GM19468 (cell line): ENCODE measurements around the gene MEGF6.

Source experiments
- ATAC-seq: cut with Tn5 transposase; IDR thresholded peaks from one replicate; pipeline ENCODE4 v1.9.1; 2021; ENCODE audit warnings: mild to moderate bottlenecking, moderate library complexity, moderate number of reproducible peaks; ENCODE audit not compliant: unreplicated experiment; ENCODE audit errors: extremely low read depth

MEGF6 gene

DNA sequence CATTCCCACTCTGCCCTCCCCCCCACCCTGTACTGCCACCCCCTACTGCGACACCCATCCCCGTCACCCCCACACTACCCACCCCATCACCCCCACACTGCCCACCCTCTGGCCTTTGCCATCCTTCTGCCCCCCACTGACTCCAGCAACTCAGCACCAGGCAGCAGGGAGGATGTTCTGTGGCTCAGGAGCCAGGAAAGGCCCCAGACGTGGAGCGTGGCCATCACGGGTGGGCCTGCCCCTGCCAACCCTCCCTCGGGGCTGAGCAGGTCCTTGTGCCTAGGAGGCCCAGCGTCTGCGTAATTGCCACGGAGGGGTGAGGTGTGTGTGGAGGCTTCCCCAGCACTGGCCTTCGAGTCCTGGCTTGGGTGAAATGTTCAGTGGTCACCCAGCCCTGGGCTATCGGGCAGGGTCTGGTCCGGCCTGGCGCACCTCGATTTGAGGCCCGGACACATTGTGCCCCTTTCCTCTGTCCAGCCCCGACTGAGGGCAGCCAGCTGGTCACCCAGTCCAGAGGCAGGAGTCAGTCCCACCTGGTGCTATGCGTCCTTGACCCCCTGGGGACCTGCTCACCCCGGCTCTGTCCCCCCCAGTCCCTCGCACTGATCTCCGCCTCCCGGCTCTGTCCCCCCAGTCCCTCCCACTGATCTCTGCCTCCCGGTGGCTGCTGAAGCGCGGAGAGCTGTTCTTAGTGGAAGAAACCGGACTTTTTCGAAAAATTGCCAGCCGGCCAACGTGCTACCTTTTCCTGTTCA is 133.9 kb downstream of the MEGF6 start:
- ATAC-seq: no peak

DNA sequence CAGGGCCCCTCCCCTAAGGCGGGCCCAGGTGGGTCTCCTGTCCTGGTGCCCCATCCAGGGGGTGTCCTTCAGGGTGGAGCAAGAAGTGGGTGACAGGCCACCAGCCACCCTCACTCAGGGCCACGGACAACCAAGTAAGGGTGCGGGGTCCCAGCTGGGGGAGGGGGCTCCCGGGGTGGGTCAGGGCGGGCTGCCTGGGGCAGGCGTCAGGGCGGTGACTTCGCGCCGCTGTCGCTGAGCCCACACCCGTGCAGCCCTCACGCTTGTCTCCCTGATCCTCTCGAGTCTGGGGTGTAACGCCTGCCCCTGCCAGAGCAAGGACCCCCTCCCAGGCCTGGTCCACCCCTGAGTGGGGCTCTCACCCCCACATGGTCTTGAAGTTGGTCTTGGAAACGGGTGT is 134.6 kb downstream of the MEGF6 start:
- ATAC-seq: no peak

DNA sequence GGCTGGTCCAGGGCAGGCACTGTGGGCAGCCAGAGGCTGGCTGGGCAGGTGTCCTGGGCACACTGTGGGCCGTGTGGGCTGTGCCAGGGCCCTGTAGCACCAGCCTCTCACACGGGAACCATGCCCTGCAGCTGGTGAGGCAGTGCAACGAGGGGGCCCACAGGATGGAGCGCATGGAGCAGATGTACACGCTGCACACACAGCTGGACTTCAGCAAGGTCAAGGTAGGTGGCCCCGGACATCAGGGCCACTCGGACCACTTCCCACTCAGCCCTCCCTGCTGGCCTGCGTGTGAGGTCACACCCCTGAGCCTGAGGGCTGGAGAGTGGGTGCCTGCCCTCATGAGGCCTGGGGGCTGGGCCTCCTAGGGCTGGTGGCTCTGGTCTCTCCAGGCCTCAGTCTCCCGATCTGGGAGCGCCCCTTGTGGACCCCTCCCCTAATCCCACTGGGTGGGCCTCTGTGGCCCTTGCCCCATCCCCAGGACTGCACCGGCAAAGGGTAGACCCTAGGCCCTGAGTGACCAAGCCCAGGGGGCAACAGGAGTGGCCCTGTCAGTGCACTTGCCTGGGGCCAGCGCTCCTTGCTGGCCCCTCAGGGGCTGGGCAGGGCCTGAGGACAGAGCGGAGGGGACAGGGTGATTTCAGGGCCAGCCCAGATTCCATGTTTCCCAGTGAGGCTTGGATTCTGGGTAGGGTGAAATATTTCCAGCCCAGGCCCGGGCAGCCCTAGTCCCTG is 135.3 kb downstream of the MEGF6 start:
- no peak for ATAC-seq

DNA sequence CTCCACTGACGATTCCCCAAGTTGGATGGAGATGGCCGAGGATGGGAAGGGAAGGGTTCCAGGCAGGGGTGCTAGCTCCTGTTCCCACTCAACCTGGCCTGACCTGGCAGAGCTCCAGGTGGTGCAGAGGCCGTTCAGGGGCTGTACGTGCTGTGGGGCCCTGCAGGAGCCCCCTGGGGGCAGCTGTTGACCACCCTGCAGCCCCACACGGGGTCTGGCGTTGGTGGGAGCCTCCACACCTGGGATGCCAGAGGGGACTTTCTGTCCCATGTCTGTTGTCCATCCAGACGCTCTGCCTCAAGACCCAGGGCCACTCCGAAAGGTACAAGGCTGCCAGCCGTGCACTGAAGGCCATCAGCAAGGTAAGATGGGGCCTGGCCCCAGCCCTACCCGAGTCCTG is 136.9 kb downstream of the MEGF6 start:
- no peak for ATAC-seq

DNA sequence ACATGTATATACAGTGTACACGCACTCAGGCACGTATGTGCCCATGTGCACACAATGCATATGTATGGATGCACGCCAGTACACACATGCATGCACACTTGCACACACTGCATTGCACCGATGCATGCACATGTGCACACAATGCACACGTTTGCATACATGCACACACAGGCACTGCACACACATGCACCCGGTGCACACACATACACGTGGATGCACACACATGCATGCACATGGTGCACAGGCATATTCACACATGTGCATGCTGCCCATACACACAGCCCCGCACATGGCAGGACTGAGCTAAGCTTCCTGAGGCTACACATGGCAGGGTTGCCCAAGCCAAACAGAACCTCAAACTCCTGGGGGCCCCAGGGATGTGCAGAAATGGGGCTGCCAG is 137.3 kb downstream of the MEGF6 start:
- no peak for ATAC-seq

DNA sequence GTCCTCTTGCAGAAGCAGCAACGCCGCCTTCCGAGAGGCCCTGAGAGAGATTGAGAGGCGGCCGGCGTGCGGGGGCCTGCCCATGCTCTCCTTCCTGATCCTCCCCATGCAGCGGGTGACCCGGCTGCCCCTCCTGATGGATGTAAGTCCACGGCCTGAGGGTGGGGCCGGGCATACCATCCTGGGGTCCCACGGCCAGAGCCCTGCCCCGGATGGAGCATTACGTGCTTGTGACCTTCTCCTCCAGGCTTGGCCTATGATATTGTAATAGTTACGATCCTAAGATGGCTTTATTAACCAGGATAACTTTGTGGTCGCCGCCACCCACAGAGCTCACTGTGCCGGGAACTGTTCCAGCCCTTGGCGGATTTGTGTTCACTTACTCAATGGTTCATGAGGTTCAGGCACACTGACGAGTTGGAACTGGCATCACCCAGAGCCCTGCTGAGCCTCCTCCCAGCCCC is 137.9 kb downstream of the MEGF6 start:
- no peak for ATAC-seq

DNA sequence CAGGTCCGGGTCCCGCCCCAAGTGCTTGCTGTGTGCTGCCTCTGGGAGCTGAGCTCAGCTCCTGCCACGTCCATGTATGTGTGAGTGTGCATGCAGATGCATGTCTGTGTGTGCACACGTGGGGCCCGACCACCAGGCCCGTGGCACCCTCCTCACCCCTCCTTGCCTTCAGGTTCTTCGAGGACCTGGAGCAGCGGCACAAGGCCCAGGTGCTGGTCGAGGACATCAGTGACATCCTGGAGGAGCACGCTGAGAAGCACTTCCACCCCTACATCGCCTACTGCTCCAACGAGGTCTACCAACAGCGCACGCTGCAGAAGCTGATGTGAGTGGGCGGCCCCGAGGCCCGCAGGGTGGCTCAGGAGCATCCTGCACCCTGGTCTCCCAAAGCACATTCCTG is 138.4 kb downstream of the MEGF6 start:
- no peak for ATAC-seq

DNA sequence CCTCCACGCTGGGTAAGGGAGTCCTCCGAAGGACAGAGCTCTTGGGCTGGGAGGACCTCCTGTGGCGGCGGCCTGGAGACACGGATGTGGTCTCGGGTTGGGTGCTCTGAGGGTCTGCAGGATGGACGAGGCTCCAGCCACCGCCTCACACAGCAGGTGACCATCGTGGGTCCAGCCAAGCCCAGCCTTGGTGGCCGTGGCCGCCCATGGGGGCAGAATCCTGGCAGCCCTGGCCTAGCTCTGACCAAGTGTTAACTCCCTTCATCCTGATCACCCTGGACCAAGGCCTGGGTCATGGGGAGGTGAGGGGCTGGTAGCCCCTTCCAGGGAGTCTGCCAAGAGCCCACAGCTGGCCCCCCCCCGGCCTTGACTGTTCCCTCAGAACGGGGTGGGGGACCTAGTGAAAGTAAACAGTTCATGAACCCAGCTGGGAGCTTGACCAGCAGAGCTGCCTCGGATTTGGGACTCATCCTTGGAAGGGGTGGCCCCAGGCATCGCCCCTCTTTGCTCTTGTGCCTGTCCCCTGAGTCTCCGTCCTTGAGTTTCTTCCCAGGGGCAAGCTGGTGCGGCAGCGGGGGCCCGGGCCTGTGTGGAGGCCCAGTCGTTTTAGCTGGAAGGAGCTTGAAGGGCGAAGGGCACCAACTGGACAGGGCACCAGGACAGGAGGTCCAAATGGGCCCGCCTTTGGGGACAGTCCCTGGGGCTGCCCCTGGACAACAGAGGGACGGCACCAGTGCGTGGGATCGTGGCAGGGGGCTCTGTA is 139.0 kb downstream of the MEGF6 start:
- ATAC-seq: no peak

DNA sequence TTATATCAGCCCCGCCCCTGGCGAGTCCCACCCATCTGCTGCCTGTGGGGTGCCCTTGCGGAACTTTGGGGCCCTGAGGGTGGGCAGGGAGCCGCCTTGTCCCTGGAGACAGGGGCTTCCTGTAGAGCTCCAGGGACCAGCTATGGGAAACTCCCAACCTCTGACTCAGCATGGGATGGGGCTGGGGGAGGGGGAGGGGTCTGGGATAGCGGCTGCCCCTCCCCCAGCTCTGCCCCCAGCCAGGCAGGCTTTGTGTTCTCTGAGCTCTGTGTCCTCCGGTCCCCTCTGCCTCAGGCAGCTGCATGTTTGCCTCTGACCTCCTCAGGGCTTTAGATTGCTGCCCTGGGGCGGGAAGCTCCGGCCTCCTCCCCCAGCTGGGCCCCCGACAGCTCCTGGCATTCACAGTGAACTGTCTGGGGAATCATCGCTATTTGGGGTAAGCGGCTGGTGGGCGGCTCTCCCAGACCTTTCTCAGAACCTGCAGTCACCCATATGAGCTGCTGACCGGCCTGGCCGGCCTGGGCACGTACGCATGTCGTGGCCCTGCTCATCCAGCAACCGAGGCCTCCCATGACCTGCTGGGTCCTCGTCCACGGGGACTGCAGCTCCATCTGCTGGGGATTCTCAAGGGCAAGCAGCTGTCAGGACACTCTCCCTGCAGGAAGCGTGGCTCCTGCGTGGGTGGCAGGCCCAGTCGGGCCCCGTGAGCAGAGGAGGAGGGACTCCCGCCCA is 139.8 kb downstream of the MEGF6 start:
- no peak for ATAC-seq

DNA sequence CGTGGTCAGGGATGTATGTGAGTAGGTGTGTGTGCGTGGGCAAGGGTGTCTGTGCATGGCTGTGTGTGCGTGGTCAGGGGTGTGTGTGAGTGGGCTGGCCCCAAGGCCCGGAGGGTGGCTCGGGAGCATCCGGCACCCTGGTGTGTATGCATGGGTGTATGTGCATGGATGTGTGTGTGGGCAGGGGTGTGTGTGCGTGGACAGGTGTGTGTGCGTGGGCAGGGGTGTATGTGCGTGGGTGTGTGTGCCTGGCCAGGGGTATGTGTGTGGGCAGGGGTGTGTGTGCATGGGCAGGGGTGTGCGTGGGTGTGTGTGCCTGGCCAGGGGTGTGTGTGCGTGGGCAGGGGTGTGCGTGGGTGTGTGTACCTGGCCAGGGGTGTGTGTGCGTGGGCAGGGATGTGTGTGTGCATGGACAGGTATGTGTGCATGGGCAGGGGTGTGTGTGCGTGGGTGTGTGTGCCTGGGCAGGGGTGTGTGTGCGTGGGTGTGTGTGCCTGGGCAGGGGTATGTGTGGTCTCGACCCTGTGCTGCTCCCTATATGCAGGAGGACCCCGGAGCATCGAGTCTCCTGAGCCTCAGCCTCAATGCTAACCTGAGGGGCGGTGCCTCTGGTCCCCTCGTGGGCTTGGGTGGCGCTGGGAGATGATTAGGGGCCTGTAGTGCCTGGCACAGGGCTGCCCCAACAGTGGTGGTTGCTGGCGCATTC is 140.5 kb downstream of the MEGF6 start:
- ATAC-seq: no peak

DNA sequence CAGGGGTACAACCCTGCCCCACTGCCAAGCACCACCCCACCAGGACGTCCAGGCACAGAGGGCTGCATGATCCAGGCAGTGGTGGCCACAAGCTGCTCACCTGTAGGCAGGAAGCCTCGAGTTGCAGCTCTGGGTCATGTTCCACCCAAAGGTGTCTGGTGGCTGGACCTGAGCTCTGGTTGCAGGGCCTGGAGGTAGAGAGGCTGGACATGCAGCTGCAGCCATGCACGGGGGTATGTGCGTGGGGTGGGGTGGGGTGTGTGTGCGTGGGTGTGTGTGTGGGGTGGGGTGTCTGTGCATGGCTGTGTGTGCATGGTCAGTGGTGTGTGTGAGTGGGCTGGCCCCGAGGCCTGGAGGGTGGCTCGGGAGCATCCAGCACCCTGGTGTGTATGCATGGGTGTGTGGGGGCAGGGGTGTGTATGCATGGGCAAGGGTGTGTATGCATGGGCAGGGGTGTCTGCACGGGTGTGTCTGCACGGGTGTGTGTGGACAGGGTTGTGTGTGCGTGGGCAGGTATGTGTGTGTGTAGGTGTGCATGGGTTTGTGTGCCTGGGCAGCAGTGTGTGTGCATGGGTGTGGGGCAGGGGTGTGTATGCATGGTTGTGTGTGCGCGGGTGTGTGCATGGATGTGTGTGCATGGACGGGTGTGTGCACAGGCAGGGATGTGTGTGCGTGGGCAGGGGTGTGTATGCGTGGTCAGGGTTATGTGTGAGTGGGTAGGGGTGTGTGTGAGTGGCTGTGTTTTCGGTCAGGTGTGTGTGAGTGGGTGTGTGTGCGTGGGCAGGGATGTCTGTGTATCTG is 141.3 kb downstream of the MEGF6 start:
- no peak for ATAC-seq

DNA sequence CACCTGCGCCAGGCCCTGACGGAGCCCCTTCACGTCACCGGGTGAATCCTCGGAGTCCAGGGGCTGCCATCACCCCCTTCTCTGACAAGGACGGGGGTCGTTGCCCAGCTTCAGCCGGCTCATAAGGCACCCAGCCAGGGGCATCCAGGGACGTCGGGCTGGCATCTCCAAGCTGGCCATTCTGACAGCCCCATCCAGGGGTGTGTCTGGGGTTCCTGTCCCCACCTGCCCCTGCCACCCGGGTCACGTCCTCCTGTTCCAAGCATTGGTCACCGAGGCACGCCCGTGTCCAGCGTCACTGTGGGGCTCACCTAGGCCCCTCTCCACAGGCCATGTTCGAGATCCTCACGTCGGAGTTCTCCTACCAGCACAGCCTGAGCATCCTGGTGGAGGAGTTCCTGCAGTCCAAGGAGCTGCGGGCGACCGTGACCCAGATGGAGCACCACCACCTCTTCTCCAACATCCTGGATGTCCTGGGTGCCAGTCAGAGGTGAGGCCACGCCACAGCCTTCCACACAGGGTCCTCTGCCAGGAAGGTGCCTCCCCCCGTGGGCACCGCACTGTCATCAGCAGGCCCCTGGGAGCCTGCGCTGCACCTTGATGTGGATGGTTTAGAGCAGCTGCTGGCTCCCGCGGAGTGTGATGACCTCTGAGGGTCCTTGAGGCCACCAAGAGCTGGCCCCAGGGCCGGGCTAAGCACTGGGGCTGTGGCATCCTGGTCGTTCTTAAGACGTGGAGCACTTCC is 142.0 kb downstream of the MEGF6 start:
- no peak for ATAC-seq

DNA sequence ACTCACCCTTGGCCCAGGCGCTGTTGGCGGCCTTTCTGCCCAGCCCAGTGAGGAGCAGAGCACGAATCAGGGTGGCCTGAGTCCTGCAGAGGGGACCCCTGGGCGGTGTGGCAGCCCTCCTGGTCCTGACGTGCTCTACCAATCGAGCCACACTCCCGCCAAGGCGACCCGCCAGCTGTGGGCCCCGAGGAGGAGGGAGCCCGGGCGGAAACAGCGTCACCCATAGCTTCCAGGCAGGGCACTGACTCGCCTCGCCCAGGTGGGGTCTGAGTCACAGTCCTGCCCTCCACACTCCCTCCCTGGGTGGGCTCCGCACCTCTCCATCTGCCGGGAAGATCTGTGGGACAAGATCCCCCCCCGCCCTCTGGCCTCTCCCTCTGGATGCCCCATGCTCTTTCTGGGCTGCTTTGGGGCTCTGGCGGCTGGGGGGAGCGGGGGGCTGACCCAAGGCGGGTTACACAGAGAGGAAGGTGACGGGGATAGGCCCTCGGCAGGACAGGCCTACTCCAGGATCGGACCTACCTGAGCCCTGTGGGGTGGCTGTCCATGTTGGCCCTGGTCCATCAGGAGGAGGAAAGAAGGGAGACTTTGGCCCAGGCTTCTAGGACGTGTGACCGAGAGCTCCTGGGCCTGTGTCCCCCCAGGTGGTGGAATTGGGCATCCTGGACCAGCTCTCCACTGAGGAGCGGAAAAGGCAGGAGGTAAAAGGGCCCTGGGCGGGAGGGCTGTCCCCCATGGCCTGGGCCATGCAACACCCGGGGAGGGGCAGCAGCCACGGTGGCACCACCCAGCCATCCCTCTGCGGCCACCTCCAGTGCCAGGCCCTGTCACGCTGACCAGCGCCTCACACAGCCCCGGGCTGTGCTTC is 142.8 kb downstream of the MEGF6 start:
- no peak for ATAC-seq

DNA sequence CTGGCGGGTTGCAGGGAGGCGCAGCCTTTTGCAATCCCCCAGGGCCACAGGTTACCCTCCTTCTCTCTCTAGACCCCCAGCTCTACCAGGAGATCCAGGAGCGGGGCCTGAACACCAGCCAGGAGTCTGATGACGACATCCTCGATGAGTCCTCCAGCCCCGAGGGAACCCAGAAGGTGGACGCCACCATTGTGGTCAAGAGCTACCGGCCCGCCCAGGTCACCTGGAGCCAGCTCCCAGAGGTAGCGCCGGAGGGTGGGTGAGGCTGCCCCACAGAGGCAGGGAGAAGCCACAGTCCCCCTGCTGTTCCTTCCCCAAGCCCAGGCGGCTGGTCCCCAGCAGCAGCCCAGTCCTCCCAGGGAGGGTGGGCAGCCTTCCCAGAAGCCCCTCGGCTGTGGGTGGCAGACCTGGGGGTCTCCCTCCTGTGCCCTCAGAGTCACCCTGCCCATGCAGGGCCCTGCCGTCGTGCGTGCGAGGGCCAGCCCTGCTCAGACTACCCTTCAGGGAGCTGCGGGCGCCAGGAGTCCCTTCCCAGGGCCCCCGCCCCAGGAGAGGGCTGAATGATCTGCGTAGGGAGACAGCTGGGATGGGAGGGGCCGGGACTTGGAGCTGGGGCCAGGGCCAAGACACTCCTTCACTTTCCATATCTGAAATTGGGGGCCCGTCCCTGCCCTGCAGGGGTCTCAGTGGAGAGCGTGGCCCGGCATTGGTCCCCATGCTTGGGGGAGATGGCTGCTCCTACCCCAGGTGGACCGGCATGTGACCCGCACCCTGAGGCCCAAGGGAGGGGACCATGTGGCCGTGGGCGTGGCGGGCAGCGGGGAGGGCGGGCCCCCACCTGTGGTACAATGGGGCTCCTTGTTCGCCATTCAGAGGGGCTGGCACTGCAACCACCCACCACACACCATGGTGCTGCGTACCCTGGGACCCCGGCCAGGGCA is 143.9 kb downstream of the MEGF6 start:
- no peak for ATAC-seq

DNA sequence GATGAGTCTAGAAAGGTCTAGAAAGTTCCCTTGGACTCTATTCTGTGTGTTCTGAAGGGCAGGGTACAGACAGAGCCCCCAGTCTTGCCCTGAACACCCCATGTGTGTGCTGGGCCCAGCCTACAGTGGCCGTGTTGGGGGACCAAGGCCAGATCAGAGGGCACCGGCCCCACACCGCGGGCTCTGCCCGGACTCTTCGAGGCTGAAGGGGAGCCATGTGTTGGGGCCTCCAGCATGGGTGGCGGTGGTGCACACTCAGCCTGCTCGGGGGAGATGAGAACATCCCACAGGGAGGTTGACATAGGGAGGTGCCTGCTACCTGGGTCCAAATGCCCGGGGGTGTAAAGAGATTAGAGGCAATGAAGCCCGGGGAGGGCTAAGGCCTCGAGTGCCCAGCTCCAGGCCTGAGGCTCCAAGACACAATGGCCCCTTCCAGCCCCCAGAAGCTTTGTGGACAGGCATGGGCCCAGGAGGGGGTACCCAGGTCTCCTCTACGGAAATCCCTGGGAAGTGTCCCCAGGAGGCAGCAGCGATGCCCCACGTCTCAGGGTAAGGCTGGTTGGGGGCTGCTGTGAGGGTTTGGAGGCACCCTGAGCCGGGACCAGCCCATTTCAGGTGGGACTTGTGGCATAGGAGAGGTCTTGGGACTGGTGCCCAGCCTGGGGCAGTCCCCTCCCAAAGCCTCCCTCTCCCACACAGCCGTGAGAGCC is 144.8 kb downstream of the MEGF6 start:
- ATAC-seq: no peak

DNA sequence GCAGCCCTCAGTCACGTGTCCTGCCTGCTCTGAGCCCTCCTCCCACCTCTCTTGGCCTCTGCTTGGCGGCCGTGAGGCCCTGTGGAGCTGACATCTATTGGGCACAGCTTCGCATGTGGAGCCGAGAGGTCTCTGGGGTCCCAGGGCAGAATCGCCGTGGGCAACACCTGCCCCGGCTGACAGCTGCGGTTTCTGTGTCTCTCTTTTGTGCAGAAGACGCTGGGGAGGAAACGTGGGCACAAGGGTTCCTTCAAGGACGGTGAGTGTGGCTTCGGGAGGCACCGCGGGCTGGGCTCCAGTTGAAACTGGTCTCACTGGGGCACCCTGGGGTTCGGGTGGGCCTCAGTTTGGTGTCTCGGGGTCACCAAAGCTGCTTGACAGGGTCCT is 145.4 kb downstream of the MEGF6 start:
- no peak for ATAC-seq
